NB4 (cell line): ENCODE results near the gene HSD17B1.

Experiments used
- CTCF ChIP-seq: IDR thresholded peaks from one replicate; pipeline ENCODE4 v1.5.1; 2012; ENCODE audit warnings: low read depth, low read length
- MAX ChIP-seq: IDR thresholded peaks from 2 replicates; pipeline ENCODE4 v1.6.1; 2011; ENCODE audit warnings: low read depth, low read length
- MYC ChIP-seq: IDR thresholded peaks from 2 replicates; pipeline ENCODE4 v1.6.1; 2011; ENCODE audit warnings: low read depth, low read length
- POLR2A ChIP-seq: IDR thresholded peaks from 2 replicates; pipeline ENCODE4 v1.6.1; 2011; ENCODE audit warnings: mild to moderate bottlenecking; ENCODE audit not compliant: insufficient read length; ENCODE audit errors: extremely low read depth

GRCh38 chr17:42537826-42538451 lies 14.8 kb upstream of the HSD17B1 start:
- TF ChIP-seq CTCF (no peak), MAX (no peak), POLR2A (no peak), MYC (no peak)
